H1 (cell line): ENCODE results near the gene RPTOR. TPM values are rescaled to one million over a fixed set of nuclear protein-coding genes. Genes with fewer than 3 reads are reported as not detected.

Source experiments
- CTCF ChIA-PET: fragments of 300-600 bp; sonication (Branson Sonifier 250); formaldehyde crosslinking; loops from one replicate; lab custom pipeline; 2021; ENCODE audit not compliant: partially characterized antibody; lab: Charles Lee
- POLR2A ChIA-PET: fragments of 300-600 bp; sonication (Branson Sonifier 250); formaldehyde crosslinking; loops from one replicate; lab custom pipeline; 2021; ENCODE audit warnings: inconsistent platforms; ENCODE audit not compliant: partially characterized antibody; lab: Charles Lee
- DNase-seq, 2 experiments: peaks; one replicate each; pipeline versions ENCODE4 v3.0.0 to v3.0.0-alpha.2; 2010 to 2022; ENCODE audit warnings: low spot score in 2 of 2, low read depth in 1 of 2, mixed read lengths in 1 of 2
- FAIRE-seq: peaks from 2 replicates; lab custom pipeline; 2011; peaks lifted over from hg19 to GRCh38; lab: Jason Lieb, UNC
- H2AFZ ChIP-seq: 2 replicates; pipeline ENCODE4 v1.8.1; 2012; ENCODE audit warnings: low read length, inconsistent platforms
- H2AK5ac ChIP-seq: 2 replicates; pipeline ENCODE4 v1.6.1; 2013; ENCODE audit warnings: low read depth, low read length
- H2BK120ac ChIP-seq: replicated peaks from 2 replicates; pipeline ENCODE3; 2013; ENCODE audit warnings: low read depth, low read length, inconsistent platforms
- H2BK12ac ChIP-seq: 2 replicates; pipeline ENCODE4 v1.6.1; 2013; ENCODE audit warnings: low read depth, low read length
- H2BK15ac ChIP-seq: 2 replicates; pipeline ENCODE4 v1.6.1; 2013; ENCODE audit warnings: low read length
- H2BK20ac ChIP-seq: 2 replicates; pipeline ENCODE4 v1.6.1; 2013; ENCODE audit warnings: low read length
- H2BK5ac ChIP-seq: 2 replicates; pipeline ENCODE4 v1.6.1; 2013; ENCODE audit warnings: low read depth, low read length
- H3K14ac ChIP-seq: 2 replicates; pipeline ENCODE4 v1.6.1; 2013; ENCODE audit warnings: inconsistent platforms; ENCODE audit not compliant: insufficient read length
- H3K18ac ChIP-seq: 2 replicates; pipeline ENCODE4 v1.6.1; 2013; ENCODE audit warnings: low read length; ENCODE audit errors: extremely low read depth
- H3K23ac ChIP-seq: 2 replicates; pipeline ENCODE4 v1.6.1; 2013; ENCODE audit warnings: inconsistent platforms; ENCODE audit not compliant: insufficient read length
- H3K23me2 ChIP-seq: 2 replicates; pipeline ENCODE4 v1.6.1; 2013; ENCODE audit warnings: low read depth, low read length
- H3K27ac ChIP-seq: 2 replicates; pipeline ENCODE4 v1.6.1; 2011; ENCODE audit warnings: low read depth, low read length, inconsistent platforms
- H3K27me3 ChIP-seq, 4 experiments: replicated peaks in 1 of 4; 1 replicate in 1 of 4; 2 replicates in 3 of 4; pipeline versions ENCODE4 v1.6.1 to v1.8.1; 2011 to 2013; ENCODE audit warnings: low read length in 3 of 4, mild to moderate bottlenecking in 3 of 4, inconsistent platforms in 2 of 4, mixed read lengths in 2 of 4, moderate library complexity in 1 of 4; ENCODE audit not compliant: control insufficient read depth in 3 of 4, insufficient read depth in 3 of 4; ENCODE audit errors: extremely low read depth in 1 of 4
- H3K36me3 ChIP-seq, 4 experiments: 2 replicates each; pipeline versions ENCODE4 v1.6.1 to v1.8.1; 2011 to 2013; ENCODE audit warnings: mild to moderate bottlenecking in 4 of 4, low read length in 3 of 4, moderate library complexity in 2 of 4, control low read depth in 1 of 4, inconsistent platforms in 1 of 4; ENCODE audit not compliant: insufficient read depth in 4 of 4, control insufficient read depth in 2 of 4
- H3K4ac ChIP-seq: replicated peaks from 2 replicates; pipeline ENCODE3; 2013; ENCODE audit warnings: low read length, low read depth, mixed read lengths, inconsistent platforms; ENCODE audit not compliant: insufficient read length
- H3K4me1 ChIP-seq, 4 experiments: replicated peaks in 1 of 4; 1 replicate in 1 of 4; 2 replicates in 3 of 4; pipeline versions ENCODE4 v1.6.1 to v1.8.1; 2011 to 2013; ENCODE audit warnings: low read length in 3 of 4, inconsistent platforms in 2 of 4, mixed read lengths in 1 of 4; ENCODE audit not compliant: insufficient read depth in 4 of 4, control insufficient read depth in 3 of 4
- H3K4me2 ChIP-seq, 2 experiments: 2 replicates each; pipeline versions ENCODE4 v1.6.1 to v1.8.1; 2011 to 2013; ENCODE audit warnings: low read depth in 2 of 2, low read length in 2 of 2, control low read depth in 1 of 2, inconsistent platforms in 1 of 2, mild to moderate bottlenecking in 1 of 2; ENCODE audit not compliant: insufficient read depth in 1 of 2
- H3K4me3 ChIP-seq, 4 experiments: fragments of 200-600, 300-600 bp in 1 of 4; sonication (generic), shearing (Covaris generic), sonication (Bioruptor Twin) in 1 of 4; 2 replicates each; pipeline versions ENCODE4 v1.5.1 to v1.8.1; 2011 to 2016; ENCODE audit warnings: low read length in 4 of 4, low read depth in 3 of 4, control low read depth in 2 of 4, inconsistent platforms in 2 of 4, mild to moderate bottlenecking in 2 of 4, mixed read lengths in 1 of 4, moderate library complexity in 1 of 4; ENCODE audit not compliant: insufficient read depth in 2 of 4; ENCODE audit errors: extremely low read depth in 1 of 4
- H3K56ac ChIP-seq: replicated peaks from 2 replicates; pipeline ENCODE3; 2013; ENCODE audit warnings: low read depth, mild to moderate bottlenecking, mixed read lengths, low read length, inconsistent platforms; ENCODE audit not compliant: insufficient read length
- H3K79me1 ChIP-seq: 2 replicates; pipeline ENCODE4 v1.6.1; 2013; ENCODE audit warnings: low read depth, low read length, control low read depth
- H3K79me2 ChIP-seq, 2 experiments: 2 replicates each; pipeline versions ENCODE4 v1.6.1 to v1.8.1; 2012 to 2013; ENCODE audit warnings: low read length in 2 of 2, mild to moderate bottlenecking in 2 of 2, inconsistent platforms in 1 of 2; ENCODE audit not compliant: insufficient read depth in 2 of 2, control insufficient read depth in 1 of 2
- H3K9ac ChIP-seq, 4 experiments: replicated peaks in 1 of 4; 1 replicate in 1 of 4; 2 replicates in 3 of 4; pipeline versions ENCODE4 v1.6.1 to v1.8.1; 2011 to 2013; ENCODE audit warnings: low read depth in 3 of 4, low read length in 3 of 4, control low read depth in 2 of 4, mild to moderate bottlenecking in 2 of 4, moderate library complexity in 2 of 4, inconsistent platforms in 1 of 4; ENCODE audit errors: extremely low read depth in 1 of 4
- H3K9me3 ChIP-seq, 2 experiments: 2 replicates each; pipeline versions ENCODE4 v1.6.1 to v1.8.1; 2012 to 2013; ENCODE audit warnings: mild to moderate bottlenecking in 2 of 2, moderate library complexity in 2 of 2, control low read depth in 1 of 2, inconsistent platforms in 1 of 2, low read depth in 1 of 2, low read length in 1 of 2, mixed read lengths in 1 of 2; ENCODE audit not compliant: insufficient read depth in 2 of 2
- H4K20me1 ChIP-seq, 2 experiments: replicated peaks in 1 of 2; 2 replicates each; pipeline versions ENCODE3 to v1.8.1; 2011 to 2013; ENCODE audit warnings: inconsistent platforms in 2 of 2, low read length in 2 of 2, mild to moderate bottlenecking in 1 of 2; ENCODE audit not compliant: insufficient read depth in 2 of 2, control insufficient read depth in 1 of 2
- H4K5ac ChIP-seq: 2 replicates; pipeline ENCODE4 v1.6.1; 2013; ENCODE audit warnings: low read length, low read depth, mixed read lengths, inconsistent platforms; ENCODE audit not compliant: insufficient read length
- H4K8ac ChIP-seq: 2 replicates; pipeline ENCODE4 v1.8.0; 2013; ENCODE audit warnings: mild to moderate bottlenecking, moderate library complexity, low read length, inconsistent platforms; ENCODE audit not compliant: insufficient read depth; ENCODE audit errors: extremely low read depth
- H4K91ac ChIP-seq: replicated peaks from 2 replicates; pipeline ENCODE3; 2013; ENCODE audit warnings: low read length, mixed read lengths, inconsistent platforms; ENCODE audit not compliant: insufficient read length
- KDM5A ChIP-seq: fragments of 200-600 bp; IDR thresholded peaks from 2 replicates; pipeline ENCODE4 v1.7.1; 2012; ENCODE audit warnings: mild to moderate bottlenecking, low read length, inconsistent platforms, mixed read lengths
- MAFK ChIP-seq: IDR thresholded peaks from 2 replicates; pipeline ENCODE4 v1.6.1; 2012; ENCODE audit warnings: low read depth, mild to moderate bottlenecking, improper control_type of control experiment, low read length
- NANOG ChIP-seq: IDR thresholded peaks from 2 replicates; pipeline ENCODE4 v1.6.1; 2011; ENCODE audit warnings: low read length, low read depth, mild to moderate bottlenecking, inconsistent platforms; ENCODE audit not compliant: insufficient read depth, poor library complexity, severe bottlenecking
- WGBS, 2 experiments: shearing (Covaris generic) in 1 of 2; methylation state at CpG; one replicate each; pipeline versions ENCODE4 v1.1.6 to v1.1.7; 2013 to 2015; ENCODE audit warnings: low lambda C conversion rate in 2 of 2, mixed read lengths in 2 of 2, inconsistent platforms in 1 of 2, low coverage in 1 of 2, missing lambda C conversion rate in 1 of 2; ENCODE audit not compliant: insufficient replicate concordance in 2 of 2, insufficient coverage in 1 of 2, insufficient read length in 1 of 2; ENCODE audit errors: extremely low coverage in 1 of 2, missing lambda C conversion rate in 1 of 2; 5-methylcytosine and 5-hydroxymethylcytosine counted together
- polyA plus RNA-seq, 7 experiments: library from polyadenylated mRNA; depleted of rRNA in 3 of 7; stranded (reverse) in 5 of 7; unstranded in 2 of 7; fragments of >200 nt in 5 of 7; fragments of 200-250 nt in 2 of 7; gene quantifications; 1 replicate in 5 of 7; 2 replicates in 1 of 7; 4 replicates in 1 of 7; pipeline versions ENCODE4 v1.2.1 to v1.2.3, GENCODE V29; 2011 to 2013; ENCODE audit warnings: missing spikeins in 2 of 7, mixed read lengths in 2 of 7
- total RNA-seq: library from RNA; stranded (reverse); fragmentation: NEBNext Ultra II Directional; extraction: Animal tissue kit (Norgen Biotek cat#: 25700); gene quantifications from 2 replicates; pipeline ENCODE4 v1.2.1, GENCODE V29; 2021

RPTOR gene
- total and polyA plus RNA-seq, 2 of the 8 experiments (the other 6 are each of a cell fraction or from before 2014, with no cell fraction given) = 6.9 to 28.7 TPM

DNA sequence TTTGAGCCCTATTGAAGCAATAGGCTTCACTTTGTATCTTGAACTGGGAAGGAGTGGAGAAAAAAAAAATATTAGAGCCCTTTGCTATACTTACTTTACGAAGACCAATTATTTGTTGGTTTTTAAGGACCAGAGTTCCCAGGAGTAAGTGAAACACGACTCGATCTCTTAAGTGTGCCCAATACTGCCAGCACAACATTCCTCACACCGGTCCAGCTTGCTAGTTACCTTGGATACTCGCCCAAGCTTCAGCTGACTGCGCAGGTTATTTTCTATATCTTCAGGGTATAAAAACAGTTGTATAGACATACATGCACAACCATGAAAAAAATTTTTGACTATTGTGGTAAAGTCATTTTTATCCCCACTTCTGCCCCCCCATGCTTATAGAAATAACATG, 72.1 kb downstream of the RPTOR start:
- Histone ChIP-seq H2BK5ac (no peak overlapping the region), H3K14ac (no peak overlapping the region), H4K91ac (no peak overlapping the region), H3K23me2 (no peaks in the 10 kb centered on the region), H3K4me1 (peaks cover 0 to 5% (median 1%) of the 10 kb centered on the region in 4 experiments; a peak in 2 of 7 replicates), H3K79me1 (peaks cover 19% of the 10 kb centered on the region), H2AFZ (no peak overlapping the region), H3K23ac (no peak overlapping the region), H4K20me1 (peaks cover 7 to 17% of the 10 kb centered on the region in 2 experiments), H2BK120ac (no peak overlapping the region), H3K56ac (no peak overlapping the region), H3K4me3 (no peak overlapping the region), H3K79me2 (peaks cover 0 to 54% of the 10 kb centered on the region in 2 experiments; a peak in 3 of 4 replicates), H3K9ac (no peak overlapping the region), H3K27me3 (no peaks in the 10 kb centered on the region), H2AK5ac (no peak overlapping the region), H2BK12ac (no peak overlapping the region), H2BK20ac (no peak overlapping the region), H3K4ac (no peak overlapping the region), H4K5ac (no peak overlapping the region), H3K27ac (no peak overlapping the region), H3K18ac (no peak overlapping the region), H2BK15ac (no peak overlapping the region), H4K8ac (no peak overlapping the region), H3K4me2 (no peak overlapping the region), H3K9me3 (no peaks in the 10 kb centered on the region), H3K36me3 (no peaks in the 10 kb centered on the region)
- ChIA-PET CTCF (interaction anchor here (0.6 to 1.9 kb wide), 5 partner anchors 11 to 35 kb away, joined by 3 to 4 read pairs (median 3); no protein-coding TSS in a partner anchor), POLR2A (no interaction called here)
- DNase-seq (no peak), FAIRE-seq (no peak)
- 96% methylated on average over 6 of the region's 6 CpGs; no CpG with 5 or more reads in 1 of the 2 experiments for WGBS, 2 experiments
- TF ChIP-seq NANOG = no peak
- no peak for TF ChIP-seq MAFK
- no peak for TF ChIP-seq KDM5A
